Upper lobe of right lung (tissue), 1 donor: ENCODE data around the gene MARCKSL1. TPM values are rescaled to one million over a fixed set of nuclear protein-coding genes. Genes with fewer than 3 reads are reported as not detected.
A peak's percentile ranks its signal among the peaks of the same experiment; 100 is the strongest.

Experiments used
- ATAC-seq: fragments of 200-7000 bp; cut with Tn5 transposase; one replicate; pipeline ENCODE4 v1.9.1; 2020; ENCODE audit warnings: mild to moderate bottlenecking, moderate library complexity
- DNase-seq: peaks from one replicate; pipeline ENCODE4 v3.0.0-alpha.2; 2020
- H3K27ac ChIP-seq: fragments of 200-600 bp; one replicate; pipeline ENCODE4 v1.8.0; 2022
- H3K27me3 ChIP-seq: fragments of 200-600 bp; one replicate; pipeline ENCODE4 v1.8.0; 2022; ENCODE audit warnings: mild to moderate bottlenecking
- H3K36me3 ChIP-seq: fragments of 200-600 bp; one replicate; pipeline ENCODE4 v1.8.0; 2022
- H3K4me1 ChIP-seq: fragments of 200-600 bp; one replicate; pipeline ENCODE4 v1.8.0; 2022
- H3K4me3 ChIP-seq: fragments of 200-600 bp; one replicate; pipeline ENCODE4 v1.8.0; 2022; ENCODE audit warnings: mild to moderate bottlenecking
- H3K9me3 ChIP-seq: fragments of 200-600 bp; one replicate; pipeline ENCODE4 v1.8.0; 2022
- intact Hi-C: fragments of 100-400 bp; cut with DNase I; formaldehyde crosslinking; loops from one replicate; pipeline ENCODE4 v1.11.0; 2022
- total RNA-seq: library from RNA; stranded (reverse); fragmentation: NEBNext Ultra II Directional; extraction: Animal tissue kit (Norgen Biotek cat#: 25700); gene quantifications from one replicate; pipeline ENCODE4 v1.2.1, GENCODE V29; 2021
- TF ChIP-seq, protein P1 (sequence below): fragments of 200-600 bp; IDR thresholded peaks from one replicate; pipeline ENCODE4 v1.8.0; 2022; ENCODE audit warnings: antibody characterized with exemption
- donor health status: DM: no; HTN: yes; CAD: no; lungs with severe emphysema.

Gene MARCKSL1
- total RNA-seq, 1 donor from 2014 or later = 44.5 TPM

DNA sequence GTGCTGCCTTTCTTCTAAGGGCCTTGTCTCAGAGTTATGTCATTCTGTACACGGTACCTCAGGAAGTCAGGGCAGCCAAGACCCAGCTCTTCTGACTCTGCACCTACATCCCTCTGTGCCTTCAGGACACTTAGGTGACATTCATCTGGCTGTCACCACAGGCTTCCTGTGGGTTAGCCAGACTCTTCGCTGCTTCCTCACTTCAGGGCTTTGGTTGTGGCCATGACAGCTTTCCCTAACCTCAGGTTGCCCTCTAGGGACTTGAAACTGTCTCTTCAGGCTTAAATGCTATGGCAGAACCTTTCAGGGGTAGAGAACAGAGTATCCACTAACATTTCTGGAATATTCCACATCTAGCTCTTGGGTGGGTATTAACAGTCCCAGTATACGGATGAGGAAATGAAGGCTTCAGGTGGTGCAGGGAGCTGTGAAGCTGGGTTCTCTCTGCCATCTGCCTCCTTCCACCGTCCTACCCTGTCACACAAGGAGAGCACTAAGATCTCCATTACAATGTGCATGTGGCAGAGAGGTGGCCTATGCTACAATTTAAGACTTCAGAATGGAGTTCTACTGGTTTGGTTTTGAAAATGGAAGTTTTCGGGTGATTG lies 36.2 kb upstream of the MARCKSL1 start:
- Histone ChIP-seq H3K9me3 (no peaks in the 10 kb centered on the region), H3K27ac (no peak overlapping the region), H3K4me3 (no peak overlapping the region), H3K27me3 (no peaks in the 10 kb centered on the region), H3K36me3 (peaks cover 90% of the 10 kb centered on the region), H3K4me1 (no peaks in the 10 kb centered on the region)
- ATAC-seq (peak; percentile 45), DNase-seq (peak; percentile 11)
- intact Hi-C loops = no loop called here
- TF ChIP-seq, protein P1, sequence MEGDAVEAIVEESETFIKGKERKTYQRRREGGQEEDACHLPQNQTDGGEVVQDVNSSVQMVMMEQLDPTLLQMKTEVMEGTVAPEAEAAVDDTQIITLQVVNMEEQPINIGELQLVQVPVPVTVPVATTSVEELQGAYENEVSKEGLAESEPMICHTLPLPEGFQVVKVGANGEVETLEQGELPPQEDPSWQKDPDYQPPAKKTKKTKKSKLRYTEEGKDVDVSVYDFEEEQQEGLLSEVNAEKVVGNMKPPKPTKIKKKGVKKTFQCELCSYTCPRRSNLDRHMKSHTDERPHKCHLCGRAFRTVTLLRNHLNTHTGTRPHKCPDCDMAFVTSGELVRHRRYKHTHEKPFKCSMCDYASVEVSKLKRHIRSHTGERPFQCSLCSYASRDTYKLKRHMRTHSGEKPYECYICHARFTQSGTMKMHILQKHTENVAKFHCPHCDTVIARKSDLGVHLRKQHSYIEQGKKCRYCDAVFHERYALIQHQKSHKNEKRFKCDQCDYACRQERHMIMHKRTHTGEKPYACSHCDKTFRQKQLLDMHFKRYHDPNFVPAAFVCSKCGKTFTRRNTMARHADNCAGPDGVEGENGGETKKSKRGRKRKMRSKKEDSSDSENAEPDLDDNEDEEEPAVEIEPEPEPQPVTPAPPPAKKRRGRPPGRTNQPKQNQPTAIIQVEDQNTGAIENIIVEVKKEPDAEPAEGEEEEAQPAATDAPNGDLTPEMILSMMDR = peak; percentile 18

DNA sequence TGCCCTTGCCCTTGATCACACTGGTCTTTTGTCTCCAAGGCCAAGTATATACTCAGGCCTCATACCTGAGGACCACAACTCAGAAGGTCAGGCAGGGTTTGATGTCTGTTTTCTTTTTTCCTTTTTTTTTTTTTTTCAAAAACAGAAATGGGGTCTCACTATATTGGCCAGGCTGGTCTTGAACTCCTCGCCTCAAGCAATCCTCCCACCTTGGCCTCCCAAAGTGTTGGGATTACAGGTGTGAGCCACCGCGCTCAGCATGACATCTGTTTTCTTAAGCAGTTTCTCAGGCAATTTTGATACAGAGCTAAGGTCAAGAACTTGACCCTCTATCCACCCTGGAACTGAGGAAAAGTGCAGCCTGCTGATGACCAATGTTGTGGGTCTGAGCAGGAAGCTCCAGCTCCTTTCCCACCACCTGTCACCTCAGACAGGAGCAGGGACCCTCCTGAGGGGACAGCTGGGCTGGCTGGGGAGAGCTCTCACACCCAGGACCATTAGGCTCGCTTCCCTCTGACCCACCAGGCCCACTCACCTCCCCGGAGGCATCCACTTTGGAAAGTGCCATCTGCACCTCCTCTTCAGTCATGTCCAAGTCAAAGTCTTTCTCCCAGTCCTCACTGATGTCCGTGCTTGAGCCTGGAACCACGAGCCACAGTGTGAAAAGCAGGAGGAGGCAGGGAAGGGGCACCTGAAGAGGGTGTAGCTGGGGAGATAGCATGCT lies 32.0 kb upstream of the MARCKSL1 start:
- no peak overlapping the region for H3K4me3 ChIP-seq
- ATAC-seq = no peak
- no peaks in the 10 kb centered on the region for H3K4me1 ChIP-seq
- no peaks in the 10 kb centered on the region for H3K9me3 ChIP-seq
- DNase-seq = no peak
- intact Hi-C loops = no loop called here
- no peak overlapping the region for H3K27ac ChIP-seq
- H3K27me3 ChIP-seq = no peaks in the 10 kb centered on the region
- peaks cover 76% of the 10 kb centered on the region for H3K36me3 ChIP-seq
- TF ChIP-seq, protein P1 = no peak

DNA sequence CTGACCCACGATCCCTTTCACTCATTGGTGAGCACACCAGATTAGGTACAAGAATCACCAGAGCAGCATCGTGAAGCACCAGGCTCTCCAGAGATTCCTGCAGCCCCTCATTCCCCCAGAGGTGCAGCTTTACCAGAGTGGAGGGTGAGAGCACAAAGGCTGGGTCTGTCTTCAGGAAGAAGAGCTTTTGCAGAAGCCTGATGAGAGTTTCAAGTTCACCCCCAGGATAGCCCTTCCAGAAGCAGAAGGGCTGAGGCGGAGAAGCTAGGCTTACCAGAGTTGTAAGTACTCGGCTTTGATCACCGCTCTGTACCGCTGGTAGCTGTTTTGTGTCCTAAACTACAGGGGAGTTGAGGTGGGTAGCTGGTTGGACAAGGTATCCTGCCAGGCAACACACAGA lies 29.4 kb upstream of the MARCKSL1 start:
- Histone ChIP-seq H3K27me3 (no peaks in the 10 kb centered on the region), H3K27ac (no peak overlapping the region), H3K9me3 (no peaks in the 10 kb centered on the region), H3K4me1 (peaks cover 11% of the 10 kb centered on the region), H3K4me3 (no peak overlapping the region), H3K36me3 (peaks cover 59% of the 10 kb centered on the region)
- DNase-seq (no peak), ATAC-seq (no peak)
- TF ChIP-seq, protein P1 = no peak
- intact Hi-C loops = no loop called here

DNA sequence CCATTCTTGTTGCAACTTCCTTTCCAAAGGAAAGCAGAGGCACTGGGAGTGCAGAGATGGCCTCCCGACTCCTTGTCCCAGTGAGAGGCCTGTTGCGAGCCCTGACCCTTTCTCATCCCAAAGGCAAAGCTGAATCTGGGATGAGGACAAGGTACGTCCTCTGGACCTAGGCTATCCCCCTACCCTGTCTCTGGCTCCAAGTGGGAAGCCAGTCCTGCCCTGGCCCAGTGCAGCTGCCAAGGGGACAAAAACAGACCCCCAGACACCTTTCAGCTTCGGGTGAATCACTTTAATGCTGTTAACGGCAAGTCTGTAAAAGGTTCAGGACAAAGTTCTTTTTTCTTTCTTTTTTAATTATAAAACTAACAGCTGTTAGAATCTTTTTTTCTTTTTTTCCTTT lies 28.8 kb upstream of the MARCKSL1 start:
- no peaks in the 10 kb centered on the region for H3K9me3 ChIP-seq
- DNase-seq = no peak
- peaks cover 11% of the 10 kb centered on the region for H3K4me1 ChIP-seq
- TF ChIP-seq, protein P1 = no peak
- intact Hi-C loops = no loop called here
- no peak overlapping the region for H3K27ac ChIP-seq
- H3K27me3 ChIP-seq = no peaks in the 10 kb centered on the region
- H3K36me3 ChIP-seq = peaks cover 54% of the 10 kb centered on the region
- ATAC-seq = no peak
- H3K4me3 ChIP-seq = no peak overlapping the region

DNA sequence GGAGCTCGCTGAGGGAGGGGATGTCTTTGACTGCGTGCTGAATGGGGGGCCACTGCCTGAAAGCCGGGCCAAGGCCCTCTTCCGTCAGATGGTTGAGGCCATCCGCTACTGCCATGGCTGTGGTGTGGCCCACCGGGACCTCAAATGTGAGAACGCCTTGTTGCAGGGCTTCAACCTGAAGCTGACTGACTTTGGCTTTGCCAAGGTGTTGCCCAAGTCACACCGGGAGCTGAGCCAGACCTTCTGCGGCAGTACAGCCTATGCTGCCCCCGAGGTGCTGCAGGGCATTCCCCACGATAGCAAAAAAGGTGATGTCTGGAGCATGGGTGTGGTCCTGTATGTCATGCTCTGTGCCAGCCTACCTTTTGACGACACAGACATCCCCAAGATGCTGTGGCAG lies 27.7 kb upstream of the MARCKSL1 start:
- peaks cover 11% of the 10 kb centered on the region for H3K4me1 ChIP-seq
- intact Hi-C loops = no loop called here
- no peak overlapping the region for H3K27ac ChIP-seq
- peak; percentile 75 for DNase-seq
- H3K36me3 ChIP-seq = peaks cover 43% of the 10 kb centered on the region
- TF ChIP-seq, protein P1 = no peak
- ATAC-seq = peak; percentile 5
- no peaks in the 10 kb centered on the region for H3K27me3 ChIP-seq
- no peak overlapping the region for H3K4me3 ChIP-seq
- no peaks in the 10 kb centered on the region for H3K9me3 ChIP-seq
